SK-N-MC (cell line): Measurements from ENCODE around the gene ITSN2.

Experiments used
- EZH2 ChIP-seq: fragments of 200-600 bp; sonication (generic); IDR thresholded peaks from one replicate; pipeline ENCODE4 v1.6.1; 2017; ENCODE audit warnings: antibody characterized with exemption
- POLR2AphosphoS5 ChIP-seq: IDR thresholded peaks from 2 replicates; pipeline ENCODE4 v1.6.1; 2012; ENCODE audit warnings: mild to moderate bottlenecking, low read depth, low read length, borderline replicate concordance

DNA sequence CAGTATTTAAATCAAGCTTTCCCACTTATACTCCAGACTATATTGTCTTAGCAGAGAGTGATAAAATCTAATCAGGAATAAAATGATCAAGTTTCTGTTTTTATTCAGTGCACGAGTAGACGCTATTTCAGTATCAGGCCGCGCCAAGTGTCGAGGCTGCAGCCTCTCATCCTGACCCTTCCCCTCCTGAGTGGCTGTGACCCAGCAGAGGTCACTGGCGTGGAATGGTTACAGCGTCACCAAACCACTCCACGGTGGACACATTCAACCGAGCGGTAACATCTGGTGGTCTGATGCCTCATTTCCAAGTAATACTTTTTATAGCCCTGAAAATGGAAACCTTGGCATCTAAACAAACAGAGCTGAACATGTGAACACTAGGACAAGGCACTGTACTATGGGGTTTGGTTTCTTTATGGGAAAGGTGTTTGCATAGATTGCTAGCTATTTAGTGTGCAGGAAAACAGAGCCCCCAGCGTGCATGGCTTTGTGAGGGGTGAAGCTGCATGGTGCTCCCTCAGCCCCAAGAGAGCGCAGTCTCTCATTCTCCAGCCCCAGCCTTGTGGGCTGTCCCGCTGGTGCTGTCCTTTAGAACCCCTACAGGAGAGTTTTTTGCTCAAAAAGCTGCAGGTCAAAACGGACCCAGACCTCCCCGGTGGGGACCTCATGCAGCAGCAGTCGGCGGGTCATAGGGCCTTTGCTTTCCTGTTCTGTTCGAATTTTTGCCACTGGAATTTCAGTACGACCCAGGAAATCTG lies 157.1 kb downstream of the ITSN2 start:
- TF ChIP-seq POLR2AphosphoS5 (no peak), EZH2 (no peak)
